Activated CD4-positive, CD25-positive, alpha-beta regulatory T cell treated with anti-CD3 and anti-CD28 coated beads, Interleukin-2, amount 50 U/mL, for 16 hours (primary cell): ENCODE results near the gene CC2D2A.
"Not testable (repeated sequence)": the region's sequence is repeated elsewhere in the genome, so short reads cannot be mapped to it uniquely, and the experiment has no call there.

Experiments
- DNase-seq: peaks from one replicate; pipeline ENCODE4 v3.0.0-alpha.2; 2020; ENCODE audit warnings: low read depth, low spot score

Gene CC2D2A

DNA sequence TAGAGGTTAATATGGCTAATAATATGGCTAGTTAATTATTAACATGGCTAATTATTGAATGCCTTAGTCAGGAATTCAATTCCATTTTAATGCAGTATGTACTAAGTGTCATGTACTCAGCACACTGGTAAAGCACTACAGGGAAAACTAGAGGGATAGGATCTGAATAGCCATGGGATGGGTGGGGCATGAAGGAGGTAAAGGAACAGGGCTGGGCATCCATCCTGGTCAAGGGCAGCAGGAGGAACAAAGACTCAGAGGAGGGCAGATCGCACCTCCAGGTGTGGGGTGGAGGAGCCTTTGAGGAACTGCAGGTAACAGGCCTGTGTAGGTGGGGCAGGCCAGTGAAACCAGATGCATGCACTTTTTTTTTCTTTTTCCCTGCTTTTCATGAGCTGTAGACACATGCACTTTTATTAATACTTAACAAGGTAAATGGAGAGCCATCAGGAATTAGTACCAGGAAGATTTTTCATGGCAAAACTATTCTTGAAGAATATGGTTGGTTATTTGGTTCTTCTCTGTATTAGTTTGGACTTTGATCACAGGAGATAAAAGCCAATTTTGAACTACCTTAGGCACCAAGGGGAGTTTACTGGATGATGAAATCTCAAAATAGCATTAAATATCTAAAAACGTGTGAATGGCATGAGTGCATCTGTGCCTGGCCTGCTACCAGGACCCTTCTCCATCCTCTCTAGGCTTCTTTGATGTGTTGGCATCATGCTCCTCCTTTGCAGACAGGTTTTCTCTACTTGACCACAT lies 88.3 kb downstream of the CC2D2A start:
- no peak for DNase-seq

DNA sequence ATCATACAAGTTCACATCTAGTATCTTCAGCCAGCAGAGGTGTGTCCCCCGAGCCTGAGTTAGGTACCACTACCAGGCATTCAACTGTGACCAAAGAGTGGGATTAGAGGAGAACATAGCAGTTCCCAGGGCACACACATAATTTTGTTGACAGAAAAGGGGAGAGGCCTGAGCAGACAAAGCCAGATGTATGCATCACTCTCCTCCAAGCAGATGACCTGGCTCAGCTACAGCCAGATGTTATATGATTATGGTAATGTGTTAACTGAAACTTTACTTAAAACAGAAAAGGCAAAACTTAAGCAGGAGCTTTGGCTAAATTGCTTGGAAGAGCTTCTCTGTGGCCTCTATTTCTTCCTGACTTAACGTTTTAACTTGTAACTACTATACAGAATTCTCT lies 88.9 kb downstream of the CC2D2A start:
- DNase-seq: no peak

DNA sequence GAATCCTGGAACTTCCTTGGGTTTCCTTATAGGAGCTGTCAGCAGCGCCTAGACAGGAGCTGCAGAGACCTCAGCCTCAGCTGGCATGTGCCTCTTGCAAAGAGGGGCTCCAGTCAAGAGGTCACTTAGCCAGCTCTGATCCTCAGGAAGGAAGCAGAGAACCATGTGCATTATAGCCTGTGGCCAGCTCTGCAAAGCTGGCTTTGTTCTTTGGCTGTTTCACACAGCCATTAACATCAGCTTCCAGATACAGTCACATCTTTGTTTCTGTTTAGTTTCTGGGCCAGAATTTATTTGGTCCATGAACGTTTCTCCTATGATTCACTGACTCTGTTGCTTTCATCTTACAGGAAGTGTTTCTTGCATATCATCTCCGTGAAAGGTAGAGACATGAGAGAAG lies 92.4 kb downstream of the CC2D2A start:
- DNase-seq: no peak

DNA sequence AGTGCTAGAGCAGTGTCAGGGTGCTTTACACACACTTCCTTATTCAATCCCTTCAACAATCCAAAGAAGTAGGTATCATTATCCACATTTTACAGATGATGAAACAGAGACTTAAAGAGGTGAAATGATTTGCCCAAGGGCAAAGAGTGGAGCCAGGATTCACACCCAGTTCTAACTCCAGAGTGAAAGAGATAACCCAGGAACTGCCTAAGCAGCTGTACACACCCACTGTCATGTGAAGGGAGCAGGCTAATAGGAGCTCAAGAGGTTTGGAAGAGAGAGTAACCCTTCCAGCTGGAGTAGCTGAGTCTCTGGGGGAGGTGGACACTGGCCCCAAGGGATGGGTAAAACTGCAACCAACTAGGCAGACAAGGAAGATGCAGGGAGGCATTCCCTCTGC lies 92.9 kb downstream of the CC2D2A start:
- DNase-seq: no peak

DNA sequence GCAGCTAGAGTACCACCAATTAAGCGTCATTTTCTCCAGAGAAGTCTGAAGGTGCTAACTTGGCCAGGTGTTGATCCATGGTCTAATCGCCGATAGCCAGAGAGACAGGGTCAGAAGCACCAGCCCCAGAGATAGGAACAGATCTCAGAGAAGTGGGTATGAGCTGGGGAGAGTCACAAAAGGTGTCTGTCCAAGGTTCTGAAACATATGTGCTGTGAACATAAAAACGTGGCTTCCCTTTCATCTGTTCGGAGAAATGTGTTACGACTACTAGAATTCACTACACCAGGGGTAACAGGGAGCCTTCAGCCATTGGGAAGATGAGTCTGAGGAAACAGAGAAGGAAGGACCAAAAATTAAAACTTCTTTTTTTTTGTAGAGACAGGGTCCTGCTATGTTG lies 94.2 kb downstream of the CC2D2A start:
- DNase-seq: no peak

DNA sequence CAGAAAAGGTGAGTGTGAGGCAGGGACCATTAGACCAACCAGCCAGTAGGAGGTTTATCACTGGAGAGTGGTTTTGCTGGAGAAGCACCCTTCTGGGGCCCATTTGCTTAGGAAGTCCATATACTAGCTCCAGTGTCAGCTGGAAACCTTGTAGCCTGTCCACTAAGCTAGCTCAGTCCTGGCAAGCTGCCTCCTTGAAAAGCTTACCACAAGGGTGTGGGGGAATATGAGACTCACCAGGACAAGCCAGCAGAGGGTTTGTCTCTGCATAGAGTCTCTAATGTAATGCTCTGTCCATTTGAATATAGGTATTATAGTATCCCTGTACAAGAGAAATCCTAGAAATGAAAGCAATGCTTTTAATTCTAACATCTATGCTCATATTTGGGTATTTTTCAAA lies 99.1 kb downstream of the CC2D2A start:
- no peak for DNase-seq

DNA sequence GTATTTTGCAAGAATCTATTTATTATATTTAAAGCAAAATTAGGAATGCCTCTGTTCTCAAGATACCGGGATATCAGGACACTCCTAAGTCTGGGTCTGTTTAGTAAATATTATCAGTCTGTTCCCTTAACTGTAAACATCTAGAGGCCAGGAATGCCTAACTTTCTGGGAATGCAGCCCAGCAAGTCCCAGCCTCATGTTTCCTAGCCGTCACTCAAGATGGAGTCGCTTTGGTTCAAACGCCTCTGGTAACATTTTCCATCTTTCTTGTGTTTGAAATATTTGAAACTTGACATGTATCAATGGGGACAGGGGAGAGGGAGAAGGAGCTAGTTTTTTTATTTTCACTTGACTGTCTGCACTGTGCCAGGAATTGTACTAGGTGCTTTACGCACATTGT lies 100.1 kb downstream of the CC2D2A start:
- DNase-seq: no peak

DNA sequence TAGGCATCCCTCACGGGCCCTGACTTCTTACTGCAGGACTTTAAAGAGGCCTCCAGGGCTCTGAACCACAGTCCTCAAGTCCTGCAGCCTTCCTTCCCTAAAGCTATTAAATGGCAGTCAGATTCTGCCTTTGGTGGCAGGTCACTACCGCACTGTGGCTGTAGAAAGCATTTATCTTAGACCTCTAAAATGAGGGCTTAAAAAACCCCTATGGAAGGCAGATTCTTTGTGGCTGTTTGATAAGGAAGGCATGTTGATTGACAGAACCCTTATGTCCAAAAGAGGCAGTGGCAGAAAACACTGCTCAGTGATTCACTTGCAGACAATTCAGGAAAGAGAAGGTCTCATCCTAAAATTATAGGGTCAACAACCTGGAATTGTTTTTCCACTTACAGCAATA lies 106.3 kb downstream of the CC2D2A start:
- no peak for DNase-seq

DNA sequence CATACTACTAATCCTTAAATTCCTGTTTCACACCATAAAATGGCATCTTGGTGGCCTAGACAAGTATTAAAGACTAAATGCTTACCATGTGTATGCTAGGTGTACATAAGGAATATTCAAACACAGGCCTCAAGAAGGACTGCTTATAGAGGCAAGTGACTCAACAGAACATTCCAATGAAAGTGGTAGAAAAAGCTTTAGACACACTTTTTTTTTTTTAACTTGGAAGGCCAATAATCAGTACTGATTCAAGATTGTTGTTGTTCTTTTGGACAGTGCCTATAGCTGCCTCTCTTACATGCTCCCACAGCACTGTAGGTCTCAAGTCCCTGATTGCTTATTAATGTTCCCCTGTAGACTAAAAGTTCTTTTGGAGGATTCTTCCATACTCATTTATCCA lies 107.8 kb downstream of the CC2D2A start:
- DNase-seq: no peak

DNA sequence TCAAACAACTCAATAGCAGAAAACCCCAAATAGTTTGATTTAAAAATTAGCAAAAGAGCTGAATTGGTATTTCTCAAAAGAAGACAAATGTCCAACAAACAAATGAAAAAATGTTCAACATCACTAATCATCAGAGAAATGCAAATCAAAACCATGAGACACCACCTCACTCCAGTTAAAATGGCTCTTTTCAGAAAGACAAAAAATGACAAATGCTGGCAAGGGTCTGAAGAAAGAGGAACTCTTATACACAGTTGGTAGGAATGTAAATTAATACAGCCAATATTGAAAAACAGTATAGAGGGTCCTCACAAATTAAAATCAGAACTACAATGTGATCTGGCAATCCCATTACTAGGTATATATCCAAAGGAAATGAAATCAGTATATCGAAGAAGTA lies 115.1 kb downstream of the CC2D2A start:
- DNase-seq: no peak

DNA sequence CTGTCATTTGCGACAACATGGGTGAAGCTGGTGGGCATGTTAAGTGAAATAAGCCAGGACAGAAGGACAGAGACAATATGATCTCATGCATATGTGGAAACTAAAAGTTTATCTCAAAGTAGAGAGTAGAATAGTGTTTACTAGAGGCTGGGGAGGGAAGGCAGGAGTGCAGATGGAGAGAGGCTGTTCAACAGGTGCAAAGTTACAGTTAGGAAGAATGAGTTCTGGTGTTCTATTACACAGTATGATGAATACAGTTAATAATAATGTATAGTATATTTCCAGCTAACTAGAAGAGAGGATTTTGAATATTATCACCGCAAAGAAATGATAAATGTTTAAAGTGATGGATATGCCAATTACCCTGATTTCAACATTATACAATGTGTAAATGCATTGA lies 115.6 kb downstream of the CC2D2A start:
- no peak for DNase-seq

DNA sequence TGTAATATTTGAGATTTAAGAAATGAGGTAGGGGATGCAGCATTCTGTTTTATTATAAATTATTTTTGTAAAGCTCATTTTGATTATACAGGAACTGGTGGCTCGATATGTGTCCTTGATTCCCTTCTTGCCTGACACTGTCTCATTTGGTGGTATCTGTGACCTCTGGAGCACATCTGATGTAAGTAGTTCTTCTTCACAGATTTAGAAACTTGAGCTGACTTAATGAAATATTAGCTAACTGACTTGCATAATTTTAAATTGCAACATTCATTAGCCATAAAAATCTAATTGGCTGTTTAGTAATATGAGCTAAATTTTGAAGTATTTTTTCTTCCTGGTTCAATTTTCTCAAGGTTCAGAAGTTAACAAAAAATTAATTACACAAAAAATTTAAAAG lies 116.4 kb downstream of the CC2D2A start:
- DNase-seq: no peak

DNA sequence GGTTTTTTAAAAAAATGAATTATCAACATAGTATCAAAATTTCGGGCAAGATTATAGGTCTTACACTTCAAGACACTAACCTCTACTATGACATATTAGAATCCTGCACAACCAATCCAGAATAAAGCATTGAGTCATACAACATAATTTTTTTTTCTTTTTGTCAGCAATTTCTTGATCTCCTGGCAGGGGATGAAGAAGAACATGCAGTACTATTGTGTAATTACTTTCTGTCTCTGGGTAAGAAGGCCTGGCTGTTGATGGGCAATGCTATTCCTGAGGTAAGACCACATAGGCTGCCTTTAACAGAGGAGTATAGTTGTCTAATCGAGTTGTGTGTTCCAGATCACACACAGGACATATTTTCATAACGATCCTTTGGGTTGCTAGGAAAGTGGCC lies 118.0 kb downstream of the CC2D2A start:
- DNase-seq: no peak

DNA sequence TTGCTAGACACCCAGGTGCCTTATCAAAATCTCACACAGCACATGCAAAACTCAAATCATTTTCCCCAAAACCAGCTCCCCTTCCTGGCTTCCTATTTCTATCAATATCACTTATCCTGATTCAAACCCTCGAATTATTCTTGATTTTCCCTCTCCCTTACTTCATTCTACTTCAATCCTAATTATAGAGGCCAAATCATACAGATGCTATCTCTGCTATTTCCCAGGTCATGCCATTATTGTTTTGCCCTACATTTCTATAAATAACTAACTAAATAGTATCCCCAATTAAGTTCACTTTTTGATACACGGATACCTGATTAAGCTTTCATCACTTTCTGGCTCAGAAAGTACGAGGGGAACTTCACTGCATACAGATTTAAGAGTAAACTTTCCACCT lies 123.1 kb downstream of the CC2D2A start:
- DNase-seq: no peak

DNA sequence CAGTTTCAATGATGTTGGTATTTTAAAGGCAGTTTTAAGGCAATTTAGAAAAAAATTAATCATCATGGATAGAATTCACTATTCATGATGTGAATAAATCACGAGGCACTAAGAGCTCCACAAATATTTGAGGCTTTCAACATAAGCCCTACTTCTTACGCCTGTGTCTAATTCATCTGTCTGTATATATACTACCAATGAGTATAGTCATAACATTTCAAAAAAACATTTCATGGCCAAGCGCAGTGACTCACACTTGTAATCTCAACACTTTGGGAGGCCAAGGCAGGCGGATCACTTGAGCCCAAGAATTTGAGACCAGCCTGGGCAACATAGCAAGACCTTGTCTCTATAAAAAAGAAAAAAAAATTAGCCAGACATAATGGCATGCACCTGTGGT lies 129.0 kb downstream of the CC2D2A start:
- no peak for DNase-seq

DNA sequence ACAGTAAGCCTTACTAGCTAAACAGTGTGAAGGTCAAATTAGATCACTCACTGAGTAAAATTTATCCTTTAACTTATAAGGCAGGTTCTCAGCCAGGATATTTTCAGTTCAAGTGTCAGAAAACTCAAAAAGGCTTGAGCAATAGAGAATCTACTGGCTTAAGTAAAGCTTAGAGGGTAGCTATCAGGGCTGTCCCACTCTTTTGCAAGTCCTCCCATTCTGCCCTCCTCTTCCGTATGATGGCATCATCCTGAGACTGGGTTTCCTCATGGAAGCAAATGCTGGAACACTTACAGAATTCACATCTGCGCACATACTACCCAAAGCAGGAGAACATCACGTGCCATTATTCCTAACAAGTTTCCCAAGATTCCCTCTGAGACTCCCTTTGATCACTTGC lies 130.5 kb downstream of the CC2D2A start:
- DNase-seq: no peak

DNA sequence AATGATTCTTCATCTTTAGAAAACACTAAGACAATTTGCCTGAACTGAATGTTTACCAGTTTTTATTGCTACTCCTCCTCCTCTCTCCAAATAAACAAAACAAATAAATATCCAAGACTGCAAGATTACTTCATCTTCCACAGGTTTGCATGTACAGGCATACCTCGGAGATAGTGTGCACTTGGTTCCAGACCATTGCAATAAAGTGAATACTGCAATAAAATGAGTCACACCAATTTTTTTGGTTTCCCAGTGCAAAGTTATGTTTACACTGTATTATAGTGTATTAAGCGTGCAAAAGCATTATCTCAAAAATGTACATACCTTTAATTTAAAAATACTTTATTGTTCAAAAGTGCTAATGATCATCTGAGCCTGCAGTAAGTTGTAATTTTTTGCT lies 132.2 kb downstream of the CC2D2A start:
- DNase-seq: no peak

DNA sequence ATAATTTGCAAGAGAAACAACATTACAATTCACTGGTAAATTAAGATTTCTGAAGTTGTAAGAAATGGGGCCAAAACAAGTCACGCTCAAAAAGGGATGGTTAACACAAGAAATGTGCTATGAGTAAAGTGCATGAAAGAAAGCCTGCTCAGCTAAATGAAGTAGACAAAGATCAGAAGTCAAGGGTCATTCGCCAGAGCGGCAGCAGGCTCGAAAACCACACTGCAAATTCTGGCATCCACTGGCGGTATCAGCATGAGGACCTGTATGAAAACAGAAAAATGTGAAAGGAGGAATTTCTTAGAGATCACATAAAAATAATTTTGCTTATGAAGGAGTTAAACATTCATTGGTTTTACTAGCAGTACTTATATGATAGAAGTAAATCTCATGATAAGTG lies 135.9 kb downstream of the CC2D2A start:
- DNase-seq: no peak

DNA sequence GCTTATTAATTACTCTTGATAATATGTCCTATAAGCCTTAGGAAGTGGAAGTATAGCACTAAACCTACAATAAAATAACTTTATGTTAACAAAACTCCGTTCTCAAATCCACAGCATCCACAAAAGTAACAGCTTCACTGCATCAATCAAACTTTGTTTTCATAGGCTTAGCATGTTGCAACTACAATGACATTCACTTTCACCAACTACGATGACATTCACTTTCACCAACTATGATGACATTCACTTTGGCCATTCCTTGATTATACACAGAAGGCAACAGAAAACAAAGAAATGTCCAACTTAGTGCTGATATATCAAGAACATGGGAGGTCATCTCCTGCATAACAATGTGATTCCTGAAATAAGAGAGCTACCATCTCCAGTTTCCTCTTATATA lies 141.2 kb downstream of the CC2D2A start:
- DNase-seq: no peak

DNA sequence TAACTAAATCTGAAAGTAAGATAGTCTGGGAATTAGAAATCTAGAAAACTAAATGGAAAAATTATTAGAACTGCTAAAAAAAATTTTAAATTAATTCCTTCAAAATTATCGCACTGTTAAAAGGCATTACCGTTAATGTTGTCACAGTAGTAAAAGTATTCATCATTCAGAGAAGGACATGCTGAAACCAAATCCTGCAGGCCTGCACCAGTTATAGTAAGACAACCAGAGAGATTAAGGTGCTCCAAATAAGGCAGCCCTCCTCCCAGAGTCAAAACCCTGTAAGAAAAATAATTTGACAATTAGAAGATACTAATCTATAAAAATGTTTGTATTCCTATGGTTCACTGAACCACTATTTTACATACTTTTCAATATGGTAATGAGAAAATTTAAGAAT lies 142.5 kb downstream of the CC2D2A start:
- no peak for DNase-seq

DNA sequence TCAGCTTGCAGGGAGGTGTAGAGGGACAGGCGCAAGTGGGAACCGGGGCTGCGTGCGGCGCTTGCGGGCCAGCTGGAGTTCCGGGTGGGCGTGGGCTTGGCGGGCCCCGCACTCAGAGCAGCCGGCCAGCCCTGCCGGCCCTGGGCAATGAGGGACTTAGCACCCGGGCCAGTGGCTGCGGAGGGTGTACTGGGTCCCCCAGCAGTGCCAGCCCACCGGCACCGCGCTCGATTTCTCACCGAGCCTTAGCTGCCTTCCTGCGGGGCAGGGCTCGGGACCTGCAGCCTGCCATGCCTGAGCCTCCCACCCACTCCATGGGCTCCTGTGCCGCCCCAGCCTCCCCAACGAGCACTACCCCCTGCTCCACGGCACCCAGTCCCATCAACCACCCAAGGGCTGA lies 145.2 kb downstream of the CC2D2A start:
- DNase-seq: not testable (repeated sequence)

DNA sequence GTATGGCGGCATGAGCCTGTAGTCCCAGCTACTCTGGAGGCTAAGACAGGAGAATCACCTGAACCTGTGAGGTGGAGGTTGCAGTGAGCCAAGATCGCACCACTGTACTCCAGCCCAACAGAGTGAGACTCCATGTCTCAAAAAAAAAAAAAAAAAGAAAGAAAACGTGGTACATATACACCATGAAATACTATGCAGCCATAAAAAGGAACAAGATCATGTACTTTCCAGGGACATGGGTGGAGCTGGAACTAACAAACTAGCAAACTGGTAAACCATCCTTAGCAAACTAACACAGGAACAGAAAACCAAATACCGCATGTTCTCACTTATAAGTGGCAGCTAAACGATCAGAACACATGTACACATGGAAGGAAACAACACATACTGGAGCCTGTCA lies 147.7 kb downstream of the CC2D2A start:
- DNase-seq: not testable (repeated sequence)

DNA sequence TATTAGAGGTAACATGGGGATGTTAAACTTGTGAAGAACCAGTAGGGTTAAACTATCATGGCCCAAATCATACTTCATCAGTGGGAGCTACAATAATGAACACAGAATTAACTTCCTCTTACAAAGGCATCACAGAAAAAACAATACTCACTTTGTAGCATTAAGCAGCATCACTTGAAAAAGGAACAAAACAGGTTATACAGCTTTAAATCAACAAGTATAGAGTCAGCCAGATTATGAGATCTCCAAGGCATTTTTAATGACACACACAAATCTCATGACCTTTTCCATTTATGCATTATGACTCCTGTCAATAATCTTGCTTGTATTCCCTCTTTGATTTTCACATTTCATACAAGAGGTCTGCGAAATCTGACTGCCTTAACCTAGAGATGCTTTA lies 167.1 kb downstream of the CC2D2A start:
- no peak for DNase-seq

DNA sequence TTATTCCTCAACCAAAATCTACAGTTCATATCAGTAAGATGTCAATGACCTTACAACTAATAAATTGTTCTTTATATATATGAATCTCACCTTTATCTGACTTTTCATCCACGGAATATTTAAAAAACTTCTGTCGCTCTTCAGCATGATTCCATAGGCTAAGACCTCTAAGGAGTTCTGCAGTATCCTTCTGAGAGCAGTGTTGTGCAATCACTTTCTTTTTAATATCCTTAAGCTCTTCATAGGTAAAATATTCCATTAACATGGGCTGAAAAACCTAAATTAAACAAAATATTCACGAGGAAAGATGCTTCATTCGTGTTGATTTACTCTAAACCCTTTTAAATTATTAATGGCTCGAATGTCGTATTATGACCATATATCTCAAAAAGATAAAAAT lies 168.7 kb downstream of the CC2D2A start:
- no peak for DNase-seq
